HepG2 (cell line): ENCODE measurements around the gene SUZ12. TPM values are rescaled to one million over a fixed set of nuclear protein-coding genes. Genes with fewer than 3 reads are reported as not detected.

Experiments used
- BRD4 ChIP-seq: sonication (generic); formaldehyde crosslinking; IDR thresholded peaks from 2 replicates; pipeline ENCODE4 v1.4.0; 2020; ENCODE audit warnings: missing genetic modification reagents
- HMG20B ChIP-seq: conservative IDR thresholded peaks from 2 replicates; pipeline ENCODE4 v1.6.1; 2016; ENCODE audit warnings: missing genetic modification reagents, missing compliant biosample characterization
- HOXA5 ChIP-seq: sonication (generic); formaldehyde crosslinking; IDR thresholded peaks from 2 replicates; pipeline ENCODE4 v1.4.0; 2020; ENCODE audit warnings: missing genetic modification reagents
- HOXD1 ChIP-seq: sonication (generic); formaldehyde crosslinking; IDR thresholded peaks from 2 replicates; pipeline ENCODE4 v1.5.0; 2020; ENCODE audit warnings: missing genetic modification reagents
- KDM1A ChIP-seq: IDR thresholded peaks from 2 replicates; pipeline ENCODE4 v1.6.1; 2016; ENCODE audit warnings: missing compliant biosample characterization
- MAZ ChIP-seq, 2 experiments: sonication (generic) in 1 of 2; formaldehyde crosslinking in 1 of 2; IDR thresholded peaks; 2 replicates each; pipeline versions ENCODE4 v1.5.0 to v1.6.1; 2012 to 2020; ENCODE audit warnings: low read depth in 2 of 2, mild to moderate bottlenecking in 2 of 2, borderline replicate concordance in 1 of 2, improper control_type of control experiment in 1 of 2, low read length in 1 of 2, missing genetic modification reagents in 1 of 2, moderate library complexity in 1 of 2
- MYC ChIP-seq: sonication (generic); formaldehyde crosslinking; IDR thresholded peaks from 2 replicates; pipeline ENCODE4 v1.9.0; 2021; ENCODE audit warnings: missing genetic modification reagents, borderline replicate concordance
- PAX8 ChIP-seq: sonication (generic); formaldehyde crosslinking; IDR thresholded peaks from 2 replicates; pipeline ENCODE4 v1.8.0; 2022; ENCODE audit warnings: mild to moderate bottlenecking, missing genetic modification reagents, borderline replicate concordance
- POLR2A ChIP-seq, 2 experiments: IDR thresholded peaks; 2 replicates each; pipeline ENCODE4 v1.6.1; 2011; ENCODE audit warnings: low read depth in 2 of 2, low read length in 2 of 2, mild to moderate bottlenecking in 1 of 2, moderate library complexity in 1 of 2; ENCODE audit not compliant: insufficient read depth in 1 of 2
- POLR2G ChIP-seq: fragments of 200-400 bp; formaldehyde crosslinking; IDR thresholded peaks from 2 replicates; pipeline ENCODE4 v1.6.1; 2018; ENCODE audit warnings: mild to moderate bottlenecking, low read depth, low read length, moderate library complexity
- RAD21 ChIP-seq: fragments of 450-650 bp; formaldehyde crosslinking; IDR thresholded peaks from 2 replicates; pipeline ENCODE4 v1.5.0; 2020; ENCODE audit warnings: mild to moderate bottlenecking
- REPIN1 ChIP-seq: sonication (generic); formaldehyde crosslinking; IDR thresholded peaks from 2 replicates; pipeline ENCODE4 v1.8.0; 2022; ENCODE audit warnings: missing genetic modification reagents, low read depth, mild to moderate bottlenecking, borderline replicate concordance
- RXRA ChIP-seq: sonication (generic); formaldehyde crosslinking; IDR thresholded peaks from 2 replicates; pipeline ENCODE4 v1.5.1; 2020; ENCODE audit warnings: missing genetic modification reagents
- SALL1 ChIP-seq: sonication (generic); formaldehyde crosslinking; IDR thresholded peaks from 2 replicates; pipeline ENCODE4 v1.8.0; 2022; ENCODE audit warnings: mild to moderate bottlenecking, missing genetic modification reagents
- SAP130 ChIP-seq: IDR thresholded peaks from 2 replicates; pipeline ENCODE4 v1.6.1; 2016; ENCODE audit warnings: low read depth
- SMARCE1 ChIP-seq: fragments of 450-650 bp; IDR thresholded peaks from 2 replicates; pipeline ENCODE4 v1.6.1; 2017; ENCODE audit warnings: borderline replicate concordance
- SOX6 ChIP-seq, 2 experiments: fragments of 450-650 bp in 1 of 2; sonication (generic) in 1 of 2; formaldehyde crosslinking in 1 of 2; IDR thresholded peaks; 2 replicates each; pipeline versions ENCODE4 v1.4.0 to v1.6.1; 2017 to 2020; ENCODE audit warnings: antibody characterized with exemption in 1 of 2, mild to moderate bottlenecking in 1 of 2, missing genetic modification reagents in 1 of 2
- STAT5B ChIP-seq: sonication (generic); formaldehyde crosslinking; IDR thresholded peaks from 2 replicates; pipeline ENCODE4 v1.4.0; 2020; ENCODE audit warnings: missing genetic modification reagents
- TAF15 ChIP-seq: fragments of 200-400 bp; formaldehyde crosslinking; IDR thresholded peaks from one replicate; pipeline ENCODE4 v1.6.1; 2018; ENCODE audit warnings: mild to moderate bottlenecking, low read depth, low read length; ENCODE audit not compliant: poor library complexity, severe bottlenecking
- TOPORS ChIP-seq: sonication (generic); formaldehyde crosslinking; IDR thresholded peaks from 2 replicates; pipeline ENCODE4 v1.8.0; 2023; ENCODE audit warnings: mild to moderate bottlenecking, missing genetic modification reagents
- ZNF317 ChIP-seq: sonication (generic); formaldehyde crosslinking; IDR thresholded peaks from 2 replicates; pipeline ENCODE4 v1.5.0; 2020; ENCODE audit warnings: mild to moderate bottlenecking, missing genetic modification reagents
- ZNF354B ChIP-seq: sonication (generic); formaldehyde crosslinking; IDR thresholded peaks from 2 replicates; pipeline ENCODE4 v1.8.0; 2022; ENCODE audit warnings: mild to moderate bottlenecking, missing genetic modification reagents
- ZNF382 ChIP-seq: sonication (generic); formaldehyde crosslinking; IDR thresholded peaks from 2 replicates; pipeline ENCODE4 v1.5.0; 2020; ENCODE audit warnings: missing genetic modification reagents, mild to moderate bottlenecking, borderline replicate concordance
- ZNF556 ChIP-seq: sonication (generic); formaldehyde crosslinking; IDR thresholded peaks from 2 replicates; pipeline ENCODE4 v1.4.0; 2020; ENCODE audit warnings: mild to moderate bottlenecking, missing genetic modification reagents, borderline replicate concordance
- polyA plus RNA-seq, 8 experiments: library from polyadenylated mRNA; depleted of rRNA in 3 of 8; stranded (reverse) in 7 of 8; unstranded in 1 of 8; fragments of >200 nt; fragmentation: Illumina TruSeq in 4 of 8; extraction: Trizol in 4 of 8; gene quantifications; 2 replicates each; pipeline versions ENCODE4 v1.2.1 to v1.2.3, GENCODE V29; 2011 to 2016; ENCODE audit warnings: low read depth in 4 of 8, missing spikeins in 1 of 8, mixed read lengths in 1 of 8; ENCODE audit not compliant: insufficient read depth in 1 of 8
- total RNA-seq, 5 experiments: library from RNA; depleted of rRNA; stranded (reverse); fragments of >200 nt; fragmentation: Illumina TruSeq; extraction: Trizol; gene quantifications; 2 replicates each; pipeline ENCODE4 v1.2.3, GENCODE V29; 2016; ENCODE audit warnings: low read depth in 1 of 5
- TF ChIP-seq, protein P1 (sequence below): sonication (generic); formaldehyde crosslinking; IDR thresholded peaks from 2 replicates; pipeline ENCODE4 v1.4.0; 2020; ENCODE audit warnings: missing genetic modification reagents, borderline replicate concordance
- TF ChIP-seq, protein P2 (sequence below): sonication (generic); formaldehyde crosslinking; IDR thresholded peaks from 2 replicates; pipeline ENCODE4 v1.9.0; 2021; ENCODE audit warnings: missing genetic modification reagents, mild to moderate bottlenecking, borderline replicate concordance
- TF ChIP-seq, protein P3 (sequence below): sonication (generic); formaldehyde crosslinking; IDR thresholded peaks from 2 replicates; pipeline ENCODE4 v1.8.1; 2023; ENCODE audit warnings: mild to moderate bottlenecking, missing genetic modification reagents

Gene SUZ12
- total and polyA plus RNA-seq, 2 of the 13 experiments (the other 11 are each of a cell fraction or from before 2014, with no cell fraction given): 11.7 to 15.6 TPM

DNA sequence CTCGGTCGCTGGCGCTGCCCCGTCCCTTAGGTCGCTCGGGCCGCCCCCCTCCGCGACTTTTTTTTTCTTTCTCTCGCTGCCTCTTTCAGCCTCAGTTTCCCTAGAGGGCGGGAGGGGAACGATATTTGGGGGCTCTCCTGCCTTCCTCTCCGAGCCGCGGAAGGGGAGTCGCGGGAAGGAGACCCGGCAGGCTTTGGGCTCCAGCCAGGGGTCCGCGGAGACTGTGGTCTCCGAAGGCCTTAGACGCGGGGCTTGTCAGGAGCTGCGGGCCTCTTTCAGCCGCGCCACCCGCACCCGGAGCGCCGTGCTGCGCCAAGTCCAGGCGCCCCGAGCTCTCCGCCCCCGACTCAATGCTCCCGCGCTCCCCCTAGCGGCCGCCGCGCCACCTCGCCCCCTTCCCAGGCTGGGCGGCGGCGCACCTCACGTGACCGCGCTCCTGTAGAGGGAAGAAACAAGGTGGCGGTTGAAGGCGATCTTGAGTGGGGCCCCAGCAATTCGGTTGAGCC lies 70.2 kb downstream of the SUZ12 start, which contains the start of gene LRRC37B (continued):
- TF ChIP-seq, protein P1, sequence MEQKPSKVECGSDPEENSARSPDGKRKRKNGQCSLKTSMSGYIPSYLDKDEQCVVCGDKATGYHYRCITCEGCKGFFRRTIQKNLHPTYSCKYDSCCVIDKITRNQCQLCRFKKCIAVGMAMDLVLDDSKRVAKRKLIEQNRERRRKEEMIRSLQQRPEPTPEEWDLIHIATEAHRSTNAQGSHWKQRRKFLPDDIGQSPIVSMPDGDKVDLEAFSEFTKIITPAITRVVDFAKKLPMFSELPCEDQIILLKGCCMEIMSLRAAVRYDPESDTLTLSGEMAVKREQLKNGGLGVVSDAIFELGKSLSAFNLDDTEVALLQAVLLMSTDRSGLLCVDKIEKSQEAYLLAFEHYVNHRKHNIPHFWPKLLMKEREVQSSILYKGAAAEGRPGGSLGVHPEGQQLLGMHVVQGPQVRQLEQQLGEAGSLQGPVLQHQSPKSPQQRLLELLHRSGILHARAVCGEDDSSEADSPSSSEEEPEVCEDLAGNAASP (CRISPR knock-in tag): no peak
- TF ChIP-seq RAD21 (CRISPR knock-in tag) (peak; percentile 60), STAT5B (CRISPR knock-in tag) (no peak), SALL1 (CRISPR knock-in tag) (peak; percentile 64; the same call in 1 of the 2 replicates), PAX8 (CRISPR knock-in tag) (no peak), SMARCE1 (no peak), SAP130 (CRISPR knock-in tag) (peak; percentile 80), MAZ (IDR thresholded peaks at IDR 0.05; ENCODE audit: borderline replicate concordance, low read depth, low read length) (peak; percentile 77; the same call in 1 of the 2 replicates), MAZ (CRISPR knock-in tag; IDR thresholded peaks at IDR 0.05; ENCODE audit: low read depth) (0 out of 2 replicates have a peak, but pooled peaks have one; percentile 41), RXRA (CRISPR knock-in tag) (peak; percentile 49), SOX6 (IDR thresholded peaks at IDR 0.05) (no peak), SOX6 (CRISPR knock-in tag; IDR thresholded peaks at IDR 0.05) (peak; percentile 34), ZNF382 (CRISPR knock-in tag) (no peak), HOXA5 (CRISPR knock-in tag) (peak; percentile 75; the same call in 1 of the 2 replicates), HOXD1 (peak; percentile 57; the same call in 1 of the 2 replicates), HMG20B (CRISPR knock-in tag) (no peak), TOPORS (0 out of 2 replicates have a peak, but pooled peaks have one; percentile 48), POLR2A (IDR thresholded peaks at IDR 0.05; ENCODE audit: insufficient read depth in 1 of 2, low read depth in 2 of 2, low read length in 2 of 2) (peak; percentile 36 to 54; a peak in 2 of 4 replicates), ZNF317 (CRISPR knock-in tag) (peak; percentile 59; the same call in 1 of the 2 replicates), POLR2G (peak; percentile 52; the same call in 1 of the 2 replicates), BRD4 (CRISPR knock-in tag) (no peak), TAF15 (no peak), KDM1A (CRISPR knock-in tag) (no peak; the same call in 1 of the 2 replicates), ZNF556 (CRISPR knock-in tag) (no peak), ZNF354B (no peak), REPIN1 (CRISPR knock-in tag) (peak; percentile 53), MYC (peak; percentile 60; the same call in 1 of the 2 replicates)
- TF ChIP-seq, protein P2, sequence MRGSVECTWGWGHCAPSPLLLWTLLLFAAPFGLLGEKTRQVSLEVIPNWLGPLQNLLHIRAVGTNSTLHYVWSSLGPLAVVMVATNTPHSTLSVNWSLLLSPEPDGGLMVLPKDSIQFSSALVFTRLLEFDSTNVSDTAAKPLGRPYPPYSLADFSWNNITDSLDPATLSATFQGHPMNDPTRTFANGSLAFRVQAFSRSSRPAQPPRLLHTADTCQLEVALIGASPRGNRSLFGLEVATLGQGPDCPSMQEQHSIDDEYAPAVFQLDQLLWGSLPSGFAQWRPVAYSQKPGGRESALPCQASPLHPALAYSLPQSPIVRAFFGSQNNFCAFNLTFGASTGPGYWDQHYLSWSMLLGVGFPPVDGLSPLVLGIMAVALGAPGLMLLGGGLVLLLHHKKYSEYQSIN (CRISPR knock-in tag): no peak
- TF ChIP-seq, protein P3, sequence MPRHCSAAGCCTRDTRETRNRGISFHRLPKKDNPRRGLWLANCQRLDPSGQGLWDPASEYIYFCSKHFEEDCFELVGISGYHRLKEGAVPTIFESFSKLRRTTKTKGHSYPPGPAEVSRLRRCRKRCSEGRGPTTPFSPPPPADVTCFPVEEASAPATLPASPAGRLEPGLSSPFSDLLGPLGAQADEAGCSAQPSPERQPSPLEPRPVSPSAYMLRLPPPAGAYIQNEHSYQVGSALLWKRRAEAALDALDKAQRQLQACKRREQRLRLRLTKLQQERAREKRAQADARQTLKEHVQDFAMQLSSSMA (CRISPR knock-in tag): no peak
